Measurements from ENCODE around the gene PDGFC.

Gene PDGFC

GRCh38 chr4:156770140-156770539 is 201.5 kb downstream of the PDGFC start:
- H3K36me3 ChIP-seq (ENCODE audit: control insufficient read depth, insufficient read depth, low read length), result no peaks in the 10 kb centered on the region
- H3K27ac ChIP-seq (ENCODE audit: low read depth, low read length), result no peak overlapping the region
- H3K4me3 ChIP-seq (ENCODE audit: low read depth, low read length), result no peak overlapping the region
- H3K9ac ChIP-seq (ENCODE audit: low read length), result no peak overlapping the region
- H3K9me3 ChIP-seq (ENCODE audit: control insufficient read depth, insufficient read depth, low read depth, low read length), result no peaks in the 10 kb centered on the region
- no peaks in the 10 kb centered on the region for H3K27me3 ChIP-seq (ENCODE audit: control insufficient read depth, insufficient read depth, low read length)
- peaks cover 24% of the 10 kb centered on the region for H3K4me1 ChIP-seq (ENCODE audit: control insufficient read depth, insufficient read depth, low read length)

- Histone ChIP-seq H3K27ac (ENCODE audit: low read depth, low read length) (no peak overlapping the region), H3K4me3 (ENCODE audit: low read depth, low read length) (no peak overlapping the region), H3K9me3 (ENCODE audit: control insufficient read depth, insufficient read depth, low read depth, low read length) (no peaks in the 10 kb centered on the region), H3K27me3 (ENCODE audit: control insufficient read depth, insufficient read depth, low read length) (no peaks in the 10 kb centered on the region), H3K9ac (ENCODE audit: low read length) (no peak overlapping the region), H3K36me3 (ENCODE audit: control insufficient read depth, insufficient read depth, low read length) (no peaks in the 10 kb centered on the region), H3K4me1 (ENCODE audit: control insufficient read depth, insufficient read depth, low read length) (peaks cover 21% of the 10 kb centered on the region)
Measured at GRCh38 chr4:156767911-156768415, 203.6 kb downstream of the PDGFC start.

GRCh38 chr4:156766846-156767245 is 204.8 kb downstream of the PDGFC start:
- Histone ChIP-seq H3K4me3 (ENCODE audit: low read depth, low read length) (no peak overlapping the region), H3K27ac (ENCODE audit: low read depth, low read length) (no peak overlapping the region), H3K9ac (ENCODE audit: low read length) (no peak overlapping the region), H3K9me3 (ENCODE audit: control insufficient read depth, insufficient read depth, low read depth, low read length) (no peaks in the 10 kb centered on the region), H3K36me3 (ENCODE audit: control insufficient read depth, insufficient read depth, low read length) (no peaks in the 10 kb centered on the region), H3K27me3 (ENCODE audit: control insufficient read depth, insufficient read depth, low read length) (no peaks in the 10 kb centered on the region), H3K4me1 (ENCODE audit: control insufficient read depth, insufficient read depth, low read length) (peaks cover 17% of the 10 kb centered on the region)

GRCh38 chr4:156765277-156765676 is 206.3 kb downstream of the PDGFC start:
- H3K27me3 ChIP-seq (ENCODE audit: control insufficient read depth, insufficient read depth, low read length), result no peaks in the 10 kb centered on the region
- no peak overlapping the region for H3K4me3 ChIP-seq (ENCODE audit: low read depth, low read length)
- no peaks in the 10 kb centered on the region for H3K9me3 ChIP-seq (ENCODE audit: control insufficient read depth, insufficient read depth, low read depth, low read length)
- peaks cover 3% of the 10 kb centered on the region; the same call in 1 of the 2 replicates for H3K4me1 ChIP-seq (ENCODE audit: control insufficient read depth, insufficient read depth, low read length)
- H3K9ac ChIP-seq (ENCODE audit: low read length), result no peak overlapping the region
- no peaks in the 10 kb centered on the region for H3K36me3 ChIP-seq (ENCODE audit: control insufficient read depth, insufficient read depth, low read length)
- no peak overlapping the region for H3K27ac ChIP-seq (ENCODE audit: low read depth, low read length)

- H3K27me3 ChIP-seq (ENCODE audit: control insufficient read depth, insufficient read depth, low read length), result no peaks in the 10 kb centered on the region
Measured at GRCh38 chr4:156764846-156765245, 206.8 kb downstream of the PDGFC start.

GRCh38 chr4:156764145-156764544 is 207.5 kb downstream of the PDGFC start:
- no peak overlapping the region for H3K9ac ChIP-seq (ENCODE audit: low read length)
- no peaks in the 10 kb centered on the region for H3K36me3 ChIP-seq (ENCODE audit: control insufficient read depth, insufficient read depth, low read length)
- H3K4me3 ChIP-seq (ENCODE audit: low read depth, low read length), result no peak overlapping the region
- H3K27ac ChIP-seq (ENCODE audit: low read depth, low read length), result no peak overlapping the region
- H3K27me3 ChIP-seq (ENCODE audit: control insufficient read depth, insufficient read depth, low read length), result no peaks in the 10 kb centered on the region
- no peaks in the 10 kb centered on the region for H3K4me1 ChIP-seq (ENCODE audit: control insufficient read depth, insufficient read depth, low read length)
- no peaks in the 10 kb centered on the region for H3K9me3 ChIP-seq (ENCODE audit: control insufficient read depth, insufficient read depth, low read depth, low read length)

More at GRCh38 chr4:156764846-156765245, 206.8 kb downstream of the PDGFC start:
- no peak overlapping the region for H3K4me3 ChIP-seq (ENCODE audit: low read depth, low read length)
- H3K4me1 ChIP-seq (ENCODE audit: control insufficient read depth, insufficient read depth, low read length), result peaks cover under 1% of the 10 kb centered on the region; the same call in 1 of the 2 replicates
- no peaks in the 10 kb centered on the region for H3K9me3 ChIP-seq (ENCODE audit: control insufficient read depth, insufficient read depth, low read depth, low read length)
- H3K36me3 ChIP-seq (ENCODE audit: control insufficient read depth, insufficient read depth, low read length), result no peaks in the 10 kb centered on the region
- no peak overlapping the region for H3K27ac ChIP-seq (ENCODE audit: low read depth, low read length)
- H3K9ac ChIP-seq (ENCODE audit: low read length), result no peak overlapping the region

GRCh38 chr4:156763511-156763910 is 208.1 kb downstream of the PDGFC start:
- Histone ChIP-seq H3K27ac (ENCODE audit: low read depth, low read length) (no peak overlapping the region), H3K9me3 (ENCODE audit: control insufficient read depth, insufficient read depth, low read depth, low read length) (no peaks in the 10 kb centered on the region), H3K27me3 (ENCODE audit: control insufficient read depth, insufficient read depth, low read length) (no peaks in the 10 kb centered on the region), H3K4me1 (ENCODE audit: control insufficient read depth, insufficient read depth, low read length) (no peaks in the 10 kb centered on the region), H3K9ac (ENCODE audit: low read length) (no peak overlapping the region), H3K4me3 (ENCODE audit: low read depth, low read length) (no peak overlapping the region), H3K36me3 (ENCODE audit: control insufficient read depth, insufficient read depth, low read length) (no peaks in the 10 kb centered on the region)

GRCh38 chr4:156762851-156763250 is 208.7 kb downstream of the PDGFC start:
- H3K36me3 ChIP-seq (ENCODE audit: control insufficient read depth, insufficient read depth, low read length), result no peaks in the 10 kb centered on the region
- H3K9me3 ChIP-seq (ENCODE audit: control insufficient read depth, insufficient read depth, low read depth, low read length), result no peaks in the 10 kb centered on the region
- H3K4me1 ChIP-seq (ENCODE audit: control insufficient read depth, insufficient read depth, low read length), result no peaks in the 10 kb centered on the region
- no peaks in the 10 kb centered on the region for H3K27me3 ChIP-seq (ENCODE audit: control insufficient read depth, insufficient read depth, low read length)
- H3K9ac ChIP-seq (ENCODE audit: low read length), result no peak overlapping the region
- no peak overlapping the region for H3K27ac ChIP-seq (ENCODE audit: low read depth, low read length)
- H3K4me3 ChIP-seq (ENCODE audit: low read depth, low read length), result no peak overlapping the region

- no peaks in the 10 kb centered on the region for H3K36me3 ChIP-seq (ENCODE audit: control insufficient read depth, insufficient read depth, low read length)
- H3K9me3 ChIP-seq (ENCODE audit: control insufficient read depth, insufficient read depth, low read depth, low read length), result no peaks in the 10 kb centered on the region
- H3K4me1 ChIP-seq (ENCODE audit: control insufficient read depth, insufficient read depth, low read length), result no peaks in the 10 kb centered on the region
- H3K27me3 ChIP-seq (ENCODE audit: control insufficient read depth, insufficient read depth, low read length), result no peaks in the 10 kb centered on the region
- H3K9ac ChIP-seq (ENCODE audit: low read length), result no peak overlapping the region
- H3K27ac ChIP-seq (ENCODE audit: low read depth, low read length), result no peak overlapping the region
- no peak overlapping the region for H3K4me3 ChIP-seq (ENCODE audit: low read depth, low read length)
Measured at GRCh38 chr4:156756118-156756517, 215.5 kb downstream of the PDGFC start.

- no peaks in the 10 kb centered on the region for H3K9me3 ChIP-seq (ENCODE audit: control insufficient read depth, insufficient read depth, low read depth, low read length)
- H3K27ac ChIP-seq (ENCODE audit: low read depth, low read length), result no peak overlapping the region
- no peaks in the 10 kb centered on the region for H3K27me3 ChIP-seq (ENCODE audit: control insufficient read depth, insufficient read depth, low read length)
- no peak overlapping the region for H3K9ac ChIP-seq (ENCODE audit: low read length)
- no peak overlapping the region for H3K4me3 ChIP-seq (ENCODE audit: low read depth, low read length)
- H3K36me3 ChIP-seq (ENCODE audit: control insufficient read depth, insufficient read depth, low read length), result no peaks in the 10 kb centered on the region
- H3K4me1 ChIP-seq (ENCODE audit: control insufficient read depth, insufficient read depth, low read length), result no peaks in the 10 kb centered on the region
Measured at GRCh38 chr4:156754832-156755570, 216.6 kb downstream of the PDGFC start.

GRCh38 chr4:156751486-156751885 is 220.1 kb downstream of the PDGFC start:
- no peaks in the 10 kb centered on the region for H3K9me3 ChIP-seq (ENCODE audit: control insufficient read depth, insufficient read depth, low read depth, low read length)
- H3K9ac ChIP-seq (ENCODE audit: low read length), result no peak overlapping the region
- no peaks in the 10 kb centered on the region for H3K4me1 ChIP-seq (ENCODE audit: control insufficient read depth, insufficient read depth, low read length)
- H3K27me3 ChIP-seq (ENCODE audit: control insufficient read depth, insufficient read depth, low read length), result no peaks in the 10 kb centered on the region
- H3K4me3 ChIP-seq (ENCODE audit: low read depth, low read length), result no peak overlapping the region
- H3K36me3 ChIP-seq (ENCODE audit: control insufficient read depth, insufficient read depth, low read length), result no peaks in the 10 kb centered on the region
- no peak overlapping the region for H3K27ac ChIP-seq (ENCODE audit: low read depth, low read length)

All from HUES6 (cell line).